Fibroblast of mammary gland (primary cell): ENCODE data around the gene LYVE1.

Experiments
- DNase-seq: peaks from one replicate; pipeline ENCODE4 v3.0.0-alpha.2; 2010; ENCODE audit warnings: low read depth
- H3K4me3 ChIP-seq: 2 replicates; pipeline ENCODE4 v1.5.1; 2011; ENCODE audit warnings: low read depth, mild to moderate bottlenecking, low read length, moderate library complexity; ENCODE audit not compliant: control insufficient read depth
- TF ChIP-seq, protein P1 (sequence below): conservative IDR thresholded peaks from 2 replicates; pipeline ENCODE4 v1.5.1; 2011; ENCODE audit warnings: low read depth, low read length, inconsistent platforms; ENCODE audit not compliant: control insufficient read depth, insufficient read depth

Gene LYVE1

DNA sequence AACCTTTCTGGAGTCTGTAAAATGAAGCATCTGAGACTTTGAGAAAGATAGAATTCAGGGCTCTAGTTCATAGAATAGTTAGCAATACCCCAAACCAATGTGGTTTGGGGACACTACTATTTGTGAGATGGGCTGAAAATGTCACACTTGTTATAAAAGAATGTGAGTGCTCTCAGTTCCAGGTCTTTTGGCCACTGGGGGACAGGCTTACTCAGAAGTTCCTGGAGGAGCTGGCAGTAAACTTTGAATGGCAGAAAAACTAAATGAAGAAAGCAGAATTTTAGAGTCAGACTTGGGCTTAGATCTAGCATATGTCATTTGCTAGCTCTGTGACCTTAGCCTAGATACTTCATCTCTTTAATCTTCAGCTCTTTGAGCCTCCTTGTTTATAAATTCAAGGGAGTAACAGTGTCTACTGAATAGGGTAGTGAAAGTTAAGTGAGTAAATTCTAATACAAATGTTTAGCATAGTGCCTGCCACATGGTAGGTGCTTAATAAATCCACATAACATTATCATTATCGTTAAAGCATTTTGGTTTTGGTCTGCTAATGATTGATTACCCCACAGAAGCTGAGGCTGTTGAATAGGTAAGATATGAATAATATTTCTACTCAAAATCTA is 3.7 kb downstream of the LYVE1 start:
- peak; percentile 23 for DNase-seq

DNA sequence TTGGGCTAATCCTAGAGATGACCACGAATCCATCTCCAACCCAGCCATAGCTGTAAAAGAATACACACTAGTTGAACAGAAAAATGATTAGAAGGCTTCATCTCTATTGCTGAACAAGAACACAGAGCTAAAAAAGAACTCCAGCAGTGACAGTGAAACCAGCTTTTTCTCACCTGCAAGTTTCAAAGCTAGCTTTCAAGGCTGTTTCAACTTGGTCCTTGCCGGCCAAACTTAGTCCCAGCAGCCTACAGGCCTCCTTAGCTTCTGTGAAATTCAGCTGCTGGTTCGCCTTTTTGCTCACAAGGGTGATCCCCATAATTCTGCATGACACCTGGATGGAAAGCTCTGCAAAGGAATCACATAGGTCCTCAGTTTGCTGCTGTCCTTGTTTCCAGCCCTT is 4.4 kb downstream of the LYVE1 start:
- no peak overlapping the region for H3K4me3 ChIP-seq
- TF ChIP-seq, protein P1, sequence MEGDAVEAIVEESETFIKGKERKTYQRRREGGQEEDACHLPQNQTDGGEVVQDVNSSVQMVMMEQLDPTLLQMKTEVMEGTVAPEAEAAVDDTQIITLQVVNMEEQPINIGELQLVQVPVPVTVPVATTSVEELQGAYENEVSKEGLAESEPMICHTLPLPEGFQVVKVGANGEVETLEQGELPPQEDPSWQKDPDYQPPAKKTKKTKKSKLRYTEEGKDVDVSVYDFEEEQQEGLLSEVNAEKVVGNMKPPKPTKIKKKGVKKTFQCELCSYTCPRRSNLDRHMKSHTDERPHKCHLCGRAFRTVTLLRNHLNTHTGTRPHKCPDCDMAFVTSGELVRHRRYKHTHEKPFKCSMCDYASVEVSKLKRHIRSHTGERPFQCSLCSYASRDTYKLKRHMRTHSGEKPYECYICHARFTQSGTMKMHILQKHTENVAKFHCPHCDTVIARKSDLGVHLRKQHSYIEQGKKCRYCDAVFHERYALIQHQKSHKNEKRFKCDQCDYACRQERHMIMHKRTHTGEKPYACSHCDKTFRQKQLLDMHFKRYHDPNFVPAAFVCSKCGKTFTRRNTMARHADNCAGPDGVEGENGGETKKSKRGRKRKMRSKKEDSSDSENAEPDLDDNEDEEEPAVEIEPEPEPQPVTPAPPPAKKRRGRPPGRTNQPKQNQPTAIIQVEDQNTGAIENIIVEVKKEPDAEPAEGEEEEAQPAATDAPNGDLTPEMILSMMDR, result no peak
- no peak for DNase-seq

More for the DNA sequence above, 3.7 kb downstream of the LYVE1 start:
- TF ChIP-seq, protein P1, result peak; percentile 31
- H3K4me3 ChIP-seq, result no peak overlapping the region

- TF ChIP-seq, protein P1, result no peak
- DNase-seq, result no peak
- H3K4me3 ChIP-seq, result no peak overlapping the region
Observed at GRCh38 chr11:10561947-10562346, 6.5 kb downstream of the LYVE1 start.

DNA sequence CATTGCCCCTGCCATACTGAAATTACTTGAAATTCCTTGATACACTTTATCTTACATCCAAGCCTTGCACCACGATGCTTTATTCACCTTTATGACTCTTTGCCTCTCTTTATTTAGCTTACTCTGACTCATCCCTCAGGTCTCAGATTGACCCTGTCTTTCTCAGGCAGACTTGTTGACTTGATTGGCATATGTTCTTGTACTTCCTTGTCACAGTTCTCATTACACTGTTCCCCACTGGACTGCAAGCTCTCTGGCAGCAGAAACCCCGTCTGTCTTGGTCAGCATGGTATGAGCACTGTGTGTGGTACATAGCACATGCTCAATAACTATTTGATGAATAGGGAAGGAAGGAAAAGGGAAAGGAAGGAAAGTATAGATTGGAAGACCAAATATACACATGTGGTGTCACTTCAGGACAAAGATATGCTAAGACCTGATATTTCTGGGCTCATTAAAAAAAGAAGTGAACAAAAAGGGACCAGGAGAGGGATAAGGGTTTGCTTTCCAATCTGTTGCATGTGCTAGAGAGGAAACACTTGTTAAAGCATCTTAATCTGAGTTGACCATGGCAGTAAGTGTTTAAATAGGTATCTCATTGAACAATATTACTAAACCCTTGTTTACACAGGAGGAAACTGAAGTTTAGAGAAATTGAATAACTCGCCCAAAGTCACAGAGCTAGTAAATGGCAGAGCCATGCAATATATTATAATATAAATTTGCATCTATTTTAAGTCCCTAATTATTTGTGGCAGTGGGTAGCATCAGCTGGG is 7.2 kb downstream of the LYVE1 start:
- no peak overlapping the region for H3K4me3 ChIP-seq
- TF ChIP-seq, protein P1, result no peak
- DNase-seq, result no peak

- DNase-seq, result no peak
- TF ChIP-seq, protein P1, result no peak
- H3K4me3 ChIP-seq, result no peak overlapping the region
Observed at GRCh38 chr11:10558288-10558687, 10.2 kb downstream of the LYVE1 start.

DNA sequence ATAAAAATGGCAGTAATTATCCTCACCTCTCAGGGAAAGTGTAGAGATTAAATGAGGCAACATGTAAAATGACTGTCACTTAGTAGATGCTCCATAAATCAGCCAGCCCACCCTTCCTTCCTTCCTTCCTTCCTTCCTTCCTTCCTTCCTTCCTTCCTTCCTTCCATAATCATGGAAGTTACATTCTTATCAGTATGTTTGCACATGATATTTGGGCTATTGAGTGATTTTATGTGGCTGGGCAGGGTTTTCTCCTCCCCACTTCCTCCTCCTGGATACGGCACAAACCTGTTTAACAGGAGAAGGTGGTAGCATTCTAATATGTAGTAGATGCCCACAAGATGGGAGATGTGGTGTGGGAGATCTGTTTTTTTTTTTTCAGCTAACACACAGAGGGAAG is 11.9 kb downstream of the LYVE1 start:
- DNase-seq, result no peak
- no peak overlapping the region for H3K4me3 ChIP-seq
- TF ChIP-seq, protein P1, result no peak
